ENCODE data around the gene DEPDC5. TPM values are rescaled to one million over a fixed set of nuclear protein-coding genes. Genes with fewer than 3 reads are reported as not detected.

The DEPDC5 gene
- total and polyA plus RNA-seq, 2 donors (not counting 1 experiment from before 2014, with no cell fraction given), result 35.5 to 124 TPM

DNA sequence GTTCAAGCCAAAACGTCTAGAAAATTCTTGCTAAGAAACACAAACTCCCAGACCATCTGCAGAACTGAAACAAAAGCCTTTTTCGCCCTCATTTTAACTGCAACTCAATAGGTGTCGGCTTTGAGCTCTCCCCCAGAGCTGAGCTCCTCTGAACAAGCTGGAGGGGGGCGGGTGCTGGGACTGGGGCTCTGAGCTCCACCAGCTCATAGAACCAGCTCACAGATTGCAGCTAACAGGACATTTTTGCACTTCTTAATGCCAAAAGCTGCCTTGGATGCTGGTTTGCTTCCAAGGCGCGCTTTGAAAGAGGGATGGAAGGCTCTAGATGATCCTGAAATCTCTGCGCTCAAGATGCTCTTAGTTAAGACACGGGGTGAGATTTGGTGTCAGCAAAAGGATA, 184.5 kb downstream of the DEPDC5 start:
- CTCF ChIA-PET, result interaction anchor here (1.6 kb wide), 1 partner anchor 9 kb away, joined by 3 read pairs; no protein-coding TSS in a partner anchor

DNA sequence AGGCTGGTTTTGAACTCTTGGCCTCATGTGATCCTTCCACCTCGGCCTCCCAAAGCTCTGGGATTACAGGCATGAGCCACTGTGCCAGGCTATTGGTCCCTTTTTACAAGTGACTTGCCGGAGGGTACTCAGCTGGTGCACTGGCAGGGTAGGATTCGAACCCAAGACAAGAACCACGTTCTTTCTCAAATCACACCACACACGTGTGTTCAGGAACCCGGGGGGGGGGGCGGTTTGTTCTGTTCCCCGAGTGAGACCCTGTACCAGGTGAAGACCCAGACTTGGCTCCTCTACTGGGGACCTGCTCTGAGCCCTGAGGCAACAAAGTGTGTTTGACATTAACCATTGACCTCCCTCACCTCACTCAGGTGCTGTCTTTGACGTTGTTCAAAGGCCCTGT, 186.7 kb downstream of the DEPDC5 start:
- H4K20me1 ChIP-seq (ENCODE audit: control insufficient read depth, insufficient read depth, low read length, poor library complexity, severe bottlenecking), result no peaks in the 10 kb centered on the region
- no peaks in the 10 kb centered on the region for H3K79me2 ChIP-seq (ENCODE audit: control insufficient read depth, insufficient read depth, low read length)
- no peak overlapping the region for H3K4me3 ChIP-seq (ENCODE audit: control extremely low read depth in 1 of 5, extremely low read depth in 1 of 5, insufficient read depth in 1 of 5, low read depth in 2 of 5, low read length in 4 of 5)
- TF ChIP-seq EZH2 (IDR thresholded peaks at IDR 0.05; ENCODE audit: borderline replicate concordance, insufficient read depth, low read depth, low read length, poor library complexity, severe bottlenecking), result no peak
- TF ChIP-seq, protein P1, sequence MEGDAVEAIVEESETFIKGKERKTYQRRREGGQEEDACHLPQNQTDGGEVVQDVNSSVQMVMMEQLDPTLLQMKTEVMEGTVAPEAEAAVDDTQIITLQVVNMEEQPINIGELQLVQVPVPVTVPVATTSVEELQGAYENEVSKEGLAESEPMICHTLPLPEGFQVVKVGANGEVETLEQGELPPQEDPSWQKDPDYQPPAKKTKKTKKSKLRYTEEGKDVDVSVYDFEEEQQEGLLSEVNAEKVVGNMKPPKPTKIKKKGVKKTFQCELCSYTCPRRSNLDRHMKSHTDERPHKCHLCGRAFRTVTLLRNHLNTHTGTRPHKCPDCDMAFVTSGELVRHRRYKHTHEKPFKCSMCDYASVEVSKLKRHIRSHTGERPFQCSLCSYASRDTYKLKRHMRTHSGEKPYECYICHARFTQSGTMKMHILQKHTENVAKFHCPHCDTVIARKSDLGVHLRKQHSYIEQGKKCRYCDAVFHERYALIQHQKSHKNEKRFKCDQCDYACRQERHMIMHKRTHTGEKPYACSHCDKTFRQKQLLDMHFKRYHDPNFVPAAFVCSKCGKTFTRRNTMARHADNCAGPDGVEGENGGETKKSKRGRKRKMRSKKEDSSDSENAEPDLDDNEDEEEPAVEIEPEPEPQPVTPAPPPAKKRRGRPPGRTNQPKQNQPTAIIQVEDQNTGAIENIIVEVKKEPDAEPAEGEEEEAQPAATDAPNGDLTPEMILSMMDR (IDR thresholded peaks at IDR 0.05), result no peak
- no peaks in the 10 kb centered on the region for H3K9me3 ChIP-seq (ENCODE audit: control extremely low read depth in 1 of 3, control insufficient read depth in 2 of 3, insufficient read depth in 1 of 3, low read length in 2 of 3)
- no peak overlapping the region for H2AFZ ChIP-seq (ENCODE audit: insufficient read depth, low read depth, low read length, poor library complexity, severe bottlenecking)
- H3K36me3 ChIP-seq (replicated peaks in 1 of 2; ENCODE audit: control extremely low read depth in 1 of 2, control insufficient read depth in 1 of 2, extremely low read depth in 1 of 2, insufficient read depth in 2 of 2, low read length in 1 of 2), result no peaks in the 10 kb centered on the region
- no peaks in the 10 kb centered on the region for H3K27me3 ChIP-seq (replicated peaks in 1 of 4; ENCODE audit: control extremely low read depth in 1 of 4, control insufficient read depth in 3 of 4, insufficient read depth in 4 of 4, low read length in 3 of 4)
- peaks cover 11% of the 10 kb centered on the region for H3K4me1 Mint-ChIP-seq
- no peaks in the 10 kb centered on the region for H3K9me3 Mint-ChIP-seq (ENCODE audit: insufficient read depth)
- ATAC-seq (ENCODE audit: low read depth) (no peak), DNase-seq (no peak)
- no peak overlapping the region for H3K27ac Mint-ChIP-seq
- intact Hi-C loops (cut with micrococcal nuclease), result loop anchor here (5.0 to 10.0 kb wide), 5 partner anchors 66 to 1673 kb away; partner anchors contain the start of genes LIMK2, MORC2, OSM and SFI1
- H3K27ac ChIP-seq (ENCODE audit: low read length in 2 of 2), result no peak overlapping the region
- CTCF ChIA-PET, result no interaction called here
- POLR2A ChIA-PET, result no interaction called here
- no peaks in the 10 kb centered on the region for H3K27me3 Mint-ChIP-seq
- H3K9ac ChIP-seq (ENCODE audit: low read length), result no peak overlapping the region
- no peak overlapping the region for H3K4me2 ChIP-seq (replicated peaks; ENCODE audit: low read depth, low read length, poor library complexity, severe bottlenecking)
- H3K4me3 Mint-ChIP-seq, result no peak overlapping the region
- peaks cover 12 to 14% of the 10 kb centered on the region in 2 donors for H3K4me1 ChIP-seq (ENCODE audit: control insufficient read depth in 2 of 2, insufficient read depth in 2 of 2, low read length in 2 of 2)
- 89% methylated on average over 6 of the region's 9 CpGs for WGBS (ENCODE audit: insufficient coverage)

More for the DNA sequence above, 184.5 kb downstream of the DEPDC5 start:
- H3K9me3 Mint-ChIP-seq (ENCODE audit: insufficient read depth), result no peaks in the 10 kb centered on the region
- ATAC-seq (ENCODE audit: low read depth) (no peak), DNase-seq (no peak)
- H2AFZ ChIP-seq (ENCODE audit: insufficient read depth, low read depth, low read length, poor library complexity, severe bottlenecking), result no peak overlapping the region
- H3K4me3 Mint-ChIP-seq, result no peak overlapping the region
- no peak overlapping the region for H3K27ac Mint-ChIP-seq
- peaks cover 3 to 4% of the 10 kb centered on the region in 2 donors for H3K4me1 ChIP-seq (ENCODE audit: control insufficient read depth in 2 of 2, insufficient read depth in 2 of 2, low read length in 2 of 2)
- H4K20me1 ChIP-seq (ENCODE audit: control insufficient read depth, insufficient read depth, low read length, poor library complexity, severe bottlenecking), result no peaks in the 10 kb centered on the region
- H3K9me3 ChIP-seq (ENCODE audit: control extremely low read depth in 1 of 3, control insufficient read depth in 2 of 3, insufficient read depth in 1 of 3, low read length in 2 of 3), result no peaks in the 10 kb centered on the region
- no peaks in the 10 kb centered on the region for H3K36me3 ChIP-seq (replicated peaks in 1 of 2; ENCODE audit: control extremely low read depth in 1 of 2, control insufficient read depth in 1 of 2, extremely low read depth in 1 of 2, insufficient read depth in 2 of 2, low read length in 1 of 2)
- TF ChIP-seq EZH2 (IDR thresholded peaks at IDR 0.05; ENCODE audit: borderline replicate concordance, insufficient read depth, low read depth, low read length, poor library complexity, severe bottlenecking), result no peak
- TF ChIP-seq, protein P1 (IDR thresholded peaks at IDR 0.05), result no peak
- WGBS (ENCODE audit: insufficient coverage), result 96% methylated on average over 8 of the region's 8 CpGs
- POLR2A ChIA-PET, result no interaction called here
- no peaks in the 10 kb centered on the region for H3K27me3 ChIP-seq (replicated peaks in 1 of 4; ENCODE audit: control extremely low read depth in 1 of 4, control insufficient read depth in 3 of 4, insufficient read depth in 4 of 4, low read length in 3 of 4)
- H3K27ac ChIP-seq (ENCODE audit: low read length in 2 of 2), result no peak overlapping the region
- intact Hi-C loops (cut with micrococcal nuclease), result no loop called here
- no peaks in the 10 kb centered on the region for H3K27me3 Mint-ChIP-seq
- H3K4me1 Mint-ChIP-seq, result peaks cover 3% of the 10 kb centered on the region
- no peak overlapping the region for H3K4me3 ChIP-seq (ENCODE audit: control extremely low read depth in 1 of 5, extremely low read depth in 1 of 5, insufficient read depth in 1 of 5, low read depth in 2 of 5, low read length in 4 of 5)
- H3K4me2 ChIP-seq (replicated peaks; ENCODE audit: low read depth, low read length, poor library complexity, severe bottlenecking), result no peak overlapping the region
- no peaks in the 10 kb centered on the region for H3K79me2 ChIP-seq (ENCODE audit: control insufficient read depth, insufficient read depth, low read length)
- no peak overlapping the region for H3K9ac ChIP-seq (ENCODE audit: low read length)

Measured in B cell (primary cell).